NCI-H345 treated with DMSO at 0.1 percent for 48 hours (cell line): ENCODE measurements around the gene GSDME.

Experiments
- DNase-seq: peaks from one replicate; lab custom pipeline; 2025; ENCODE audit not compliant: unreplicated experiment; lab: John Stamatoyannopoulos, UW

GSDME gene

DNA sequence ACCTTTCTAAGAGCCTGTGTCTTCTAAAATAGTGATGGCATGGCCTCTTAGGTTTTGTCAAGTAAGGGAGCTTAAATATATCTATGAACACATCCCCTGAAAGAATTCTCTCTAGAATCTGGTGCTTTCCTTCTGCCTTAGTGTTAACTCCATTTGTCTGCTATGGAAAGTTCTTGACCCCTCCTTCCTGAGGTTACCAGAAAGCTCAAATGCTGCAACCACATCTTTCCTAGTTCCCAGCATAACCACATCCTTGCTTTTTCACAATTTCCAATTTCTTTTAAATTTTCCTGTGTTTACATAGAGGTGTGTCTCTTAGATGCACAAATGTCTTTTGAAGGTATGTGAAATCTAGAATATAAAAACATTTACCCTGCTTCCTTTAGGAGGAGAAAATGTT is 16.4 kb upstream of the GSDME start:
- no peak for DNase-seq

- DNase-seq, result no peak
These were observed 12.6 kb upstream of the GSDME start for GRCh38 chr7:24769851-24770250.

GRCh38 chr7:24769014-24769830 is 12.0 kb upstream of the GSDME start:
- DNase-seq, result no peak

- DNase-seq, result no peak
These were observed 10.8 kb upstream of the GSDME start for GRCh38 chr7:24767878-24768569.

DNA sequence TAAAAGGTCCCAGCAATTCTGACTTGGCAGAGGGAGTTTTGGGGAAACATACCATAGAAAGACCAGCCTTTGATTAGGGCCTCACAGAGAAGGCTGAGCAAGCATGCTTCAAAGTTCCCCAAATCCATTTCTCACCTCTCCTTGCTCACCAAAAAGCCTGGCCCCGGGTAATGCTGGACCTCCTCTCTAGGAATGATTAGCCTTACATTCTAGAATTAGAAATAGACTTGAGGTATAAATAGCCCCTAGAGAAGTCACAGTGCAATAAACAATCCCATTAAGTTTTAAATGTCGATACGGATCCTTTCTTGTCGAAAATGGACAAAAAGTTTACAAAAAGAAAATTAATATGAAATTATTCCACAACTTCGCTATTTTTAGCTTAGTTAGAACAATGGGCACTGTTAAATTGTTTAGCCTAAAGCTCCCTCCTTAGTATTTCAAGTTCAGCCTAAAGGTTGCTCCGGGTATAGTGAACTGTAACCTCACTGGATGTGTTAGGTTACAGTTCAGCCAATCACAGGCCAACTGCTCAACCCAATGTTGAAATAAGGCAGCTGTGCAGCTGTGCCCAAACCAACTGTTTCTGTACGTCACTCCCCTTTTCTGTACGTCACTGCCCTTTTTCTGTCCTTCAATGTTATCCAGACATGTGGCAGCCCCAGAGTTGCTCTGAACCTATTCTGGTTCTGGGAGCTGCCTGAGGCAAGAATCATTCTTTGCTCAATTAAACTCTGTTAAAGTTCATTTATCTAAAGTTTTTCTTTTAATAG is 7.9 kb upstream of the GSDME start:
- DNase-seq, result no peak

DNA sequence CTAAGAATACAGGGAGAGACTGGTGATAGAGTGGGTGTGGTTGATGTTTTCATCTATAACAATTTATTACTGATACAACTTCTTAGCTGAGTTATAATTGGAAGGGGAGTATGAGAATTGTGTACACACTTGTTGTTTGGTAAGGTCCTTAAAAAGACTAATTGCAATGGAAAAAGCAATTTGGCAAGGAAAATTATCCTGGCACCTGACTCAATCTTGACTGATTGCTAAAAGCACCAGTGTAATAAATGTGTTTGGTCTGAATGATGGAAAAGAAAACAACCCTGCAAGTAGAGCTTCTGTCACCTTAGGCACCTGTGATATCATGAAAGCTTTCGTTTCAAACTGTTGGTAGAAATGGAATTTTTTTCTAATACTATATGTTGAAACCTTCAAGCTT is 6.7 kb upstream of the GSDME start:
- DNase-seq, result no peak

- no peak for DNase-seq
These were observed 6.1 kb upstream of the GSDME start for GRCh38 chr7:24763303-24763901.

DNA sequence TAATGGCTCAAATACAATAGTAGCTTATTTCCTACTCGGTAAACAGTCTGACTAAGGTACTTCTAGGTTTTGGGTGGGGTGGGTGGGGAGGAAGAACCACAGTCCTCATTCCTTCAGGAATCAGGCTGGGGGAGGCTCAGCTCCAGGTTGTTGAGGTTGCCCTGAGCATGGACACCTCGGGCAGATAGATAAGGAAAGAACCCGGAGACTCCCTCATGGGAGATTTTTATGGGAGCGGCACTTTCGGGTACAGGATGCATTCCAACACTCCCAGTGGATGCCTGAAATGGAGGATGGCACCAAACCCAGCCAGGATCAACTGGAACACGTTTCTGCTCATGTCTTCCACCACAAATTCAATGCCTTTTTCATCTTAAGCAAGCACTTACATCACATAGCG is 5.5 kb upstream of the GSDME start:
- no peak for DNase-seq

- no peak for DNase-seq
These were observed 3.7 kb upstream of the GSDME start for GRCh38 chr7:24760968-24761367.

- DNase-seq, result peak; percentile 20
These were observed 515 bp downstream of the GSDME start for GRCh38 chr7:24756545-24757352.

- no peak for DNase-seq
These were observed 1.5 kb downstream of the GSDME start for GRCh38 chr7:24755541-24756407.

GRCh38 chr7:24754906-24755506 is 2.3 kb downstream of the GSDME start:
- no peak for DNase-seq

- no peak for DNase-seq
These were observed 5.0 kb downstream of the GSDME start for GRCh38 chr7:24752073-24752800.

GRCh38 chr7:24751484-24751883 is 5.8 kb downstream of the GSDME start:
- no peak for DNase-seq

- no peak for DNase-seq
These were observed 6.7 kb downstream of the GSDME start for GRCh38 chr7:24750441-24751055.

- DNase-seq, result no peak
These were observed 8.7 kb downstream of the GSDME start for GRCh38 chr7:24748521-24748920.

GRCh38 chr7:24745355-24745754 is 11.9 kb downstream of the GSDME start:
- no peak for DNase-seq

- no peak for DNase-seq
These were observed 13.8 kb downstream of the GSDME start for GRCh38 chr7:24743471-24743870.
